Muscle of back (tissue), 13 donors: ENCODE data around the gene GOLGA8N. TPM values are rescaled to one million over a fixed set of nuclear protein-coding genes. Genes with fewer than 3 reads are reported as not detected.
"Not testable (repeated sequence)": the region's sequence is repeated elsewhere in the genome, so short reads cannot be mapped to it uniquely, and the experiment has no call there.

Experiments used
- DNase-seq, 3 donors: peaks; one replicate each; pipeline versions ENCODE4 v3.0.0 to v3.0.0-alpha.2; 2013
- long read RNA-seq, 9 donors: transcript quantifications; one replicate each; lab custom pipeline, GENCODE V29; 2026
- polyA plus RNA-seq, 10 donors: library from polyadenylated mRNA; unstranded; fragments of 120-200 nt; gene quantifications; one replicate each; pipeline ENCODE4 v1.2.1, GENCODE V29; 2013; ENCODE audit not compliant: insufficient read length in 10 of 10

Gene GOLGA8N
- polyA plus RNA-seq: 10 to 100 TPM in 8 of 10 donors, 1 to 10 TPM in 2; 8.7 to 31.2 (median 14.3) TPM
- long read RNA-seq, donor 1: 0 reads
- long read RNA-seq, donor 2: 0 reads
- long read RNA-seq, donor 3: 0 reads
- long read RNA-seq, donor 4: 0 reads
- long read RNA-seq, donor 5: 0 reads
- long read RNA-seq, donor 6: 0 reads
- long read RNA-seq, donor 7: 0 reads
- long read RNA-seq, donor 8: 0 reads
- long read RNA-seq, donor 9: 0 reads

DNA sequence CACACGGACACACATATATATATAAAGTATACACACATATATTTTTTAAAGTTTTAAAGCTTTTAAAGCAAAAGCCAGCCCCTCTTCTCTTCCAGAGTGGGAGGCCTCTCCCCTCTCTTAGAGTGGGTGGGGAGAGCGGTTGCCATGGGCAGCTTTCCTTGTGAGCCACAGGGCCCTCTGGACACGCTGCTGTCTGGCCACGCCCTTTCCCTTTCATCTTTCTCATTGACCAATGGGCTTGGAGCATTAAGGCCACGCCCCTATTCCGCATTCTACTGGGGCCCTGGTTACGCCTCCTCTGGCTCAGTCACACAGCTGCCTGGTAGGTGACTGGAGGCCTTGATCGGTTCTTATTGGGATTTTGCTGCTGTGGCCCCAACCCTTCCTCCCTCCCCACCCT, at the start of gene GOLGA8N:
TSS of gene GOLGA8N (plus strand) at position 306 of the 400 bp plus-strand sequence.
- not testable (repeated sequence) for DNase-seq

DNA sequence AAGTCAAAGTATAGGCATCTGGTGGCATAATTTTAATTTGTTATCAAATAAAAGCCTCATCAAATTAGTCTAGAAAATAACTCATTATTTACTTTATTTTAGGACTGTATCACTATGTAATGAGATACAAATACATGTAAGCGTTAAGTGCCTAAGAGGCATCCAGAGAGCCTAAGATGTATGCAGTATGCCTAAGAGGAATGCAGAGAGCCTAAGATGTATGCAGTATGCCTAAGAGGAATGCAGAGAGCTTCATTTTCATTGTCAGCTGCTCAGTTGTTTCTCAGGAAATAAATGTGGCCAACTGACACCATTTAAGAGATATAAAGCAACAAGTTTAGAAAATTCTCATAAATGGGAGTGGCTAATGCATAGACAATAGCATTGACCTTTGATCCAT, 49.8 kb upstream of the GOLGA8N start:
- not testable (repeated sequence) for DNase-seq

DNA sequence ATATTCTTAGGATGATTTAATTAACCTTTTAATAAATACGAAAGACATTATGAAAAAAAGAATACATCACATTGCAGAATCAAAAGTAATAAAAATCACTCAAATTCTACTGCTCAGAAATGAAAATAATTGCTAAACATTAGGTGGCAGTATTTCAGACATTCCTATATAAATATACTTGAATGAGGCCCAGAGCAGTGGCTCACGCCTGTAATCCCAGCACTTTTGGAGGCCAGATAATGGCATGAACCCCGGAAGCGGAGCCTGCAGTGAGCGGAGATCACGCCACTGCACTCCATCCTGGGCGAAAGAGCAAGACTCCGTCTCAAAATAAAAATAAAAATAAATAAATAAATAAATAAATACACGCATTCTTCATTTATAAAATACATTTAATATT, 48.1 kb upstream of the GOLGA8N start:
- DNase-seq: not testable (repeated sequence)

DNA sequence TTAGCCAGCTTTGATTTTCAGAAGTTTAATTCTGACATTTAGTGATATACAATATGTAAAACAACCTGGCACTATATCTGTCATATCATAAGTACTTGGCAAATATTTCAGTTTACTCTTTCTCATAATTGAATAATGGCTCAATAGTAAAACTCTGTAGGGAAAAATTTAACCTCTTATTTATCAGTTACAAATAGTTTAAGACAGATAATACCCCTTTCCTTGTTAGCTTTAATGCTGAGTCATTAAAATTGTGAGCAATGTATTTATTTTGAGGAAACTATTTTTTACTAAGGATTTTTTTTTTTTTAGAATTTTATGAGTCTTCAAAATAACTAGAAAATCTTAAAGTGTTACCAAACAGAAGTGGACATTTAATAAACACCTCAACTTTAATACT, 38.7 kb upstream of the GOLGA8N start:
- not testable (repeated sequence) for DNase-seq

DNA sequence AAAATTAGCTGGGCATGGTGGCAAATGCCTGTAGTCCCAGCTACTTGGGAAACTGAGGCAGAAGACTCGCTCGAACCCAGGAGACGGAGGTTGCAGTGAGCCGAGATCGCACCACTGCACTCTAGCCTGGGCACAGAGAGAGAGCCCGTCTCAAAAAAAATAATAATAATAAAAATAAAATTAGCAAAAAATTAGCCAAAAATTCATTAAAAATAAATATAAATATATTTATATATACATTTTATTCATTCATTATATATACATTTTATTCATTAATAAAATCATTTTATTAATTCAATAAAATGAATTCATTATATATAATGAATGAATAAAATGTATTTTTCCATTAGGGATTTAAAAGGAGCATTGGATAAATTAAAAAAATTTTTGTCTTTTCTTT, 31.1 kb upstream of the GOLGA8N start:
- DNase-seq: not testable (repeated sequence)

DNA sequence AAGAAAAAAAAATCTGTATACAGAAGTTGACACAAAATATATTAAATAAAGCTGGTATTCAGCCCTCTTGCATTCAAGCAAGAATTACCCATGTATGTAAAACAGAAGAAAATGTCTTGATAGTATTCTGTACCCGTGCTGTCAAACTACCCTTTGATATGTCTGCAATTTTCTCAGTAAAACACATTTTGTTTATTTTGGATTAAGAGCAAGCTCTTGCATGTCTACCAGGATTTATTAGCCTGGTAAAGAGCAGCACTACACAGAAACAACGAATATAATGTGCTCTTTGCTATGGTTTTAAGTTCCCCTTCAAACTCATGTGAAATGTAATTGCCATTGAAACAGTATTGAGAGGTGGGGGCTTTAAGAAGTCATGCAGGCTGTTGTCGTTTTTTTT, 24.3 kb upstream of the GOLGA8N start:
- DNase-seq: not testable (repeated sequence)

DNA sequence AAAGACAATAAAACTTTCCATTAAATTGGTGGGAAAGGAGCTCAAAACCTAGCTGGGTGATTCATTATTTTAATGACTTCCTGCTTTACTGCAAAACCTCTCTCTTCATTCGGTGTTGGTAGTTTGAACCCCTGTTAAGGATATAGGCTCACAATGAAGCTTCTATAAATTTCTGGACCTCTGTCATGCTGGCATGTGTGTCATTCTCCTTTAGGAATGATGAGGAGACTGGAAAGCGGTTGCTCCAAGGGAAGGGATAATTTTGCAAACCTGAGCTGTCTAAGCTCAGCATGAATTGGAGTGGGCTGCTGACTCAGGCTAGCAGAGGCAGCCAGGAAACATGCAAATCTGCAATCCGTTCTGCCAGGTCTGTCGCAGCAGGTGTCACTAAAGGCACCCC, 14.8 kb upstream of the GOLGA8N start:
- not testable (repeated sequence) for DNase-seq

DNA sequence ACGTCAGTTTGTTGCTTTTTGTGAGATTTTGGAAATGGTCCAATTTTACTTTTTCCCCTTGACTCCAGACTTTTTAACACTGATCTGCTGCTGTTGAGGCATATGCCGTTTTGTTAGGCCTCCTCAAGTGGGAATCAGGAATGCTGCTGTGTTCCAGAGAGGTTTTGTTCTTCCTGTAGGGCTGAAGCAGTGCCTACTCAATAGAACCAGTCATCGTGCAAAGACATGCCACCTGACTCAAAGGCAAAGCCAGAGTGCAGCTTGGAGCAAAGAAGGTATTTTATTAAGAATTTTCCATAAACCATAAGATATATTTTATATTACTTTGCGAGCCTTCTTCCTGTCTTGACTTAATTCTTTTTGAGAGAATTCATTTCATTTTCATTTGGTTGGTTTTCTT, 7.4 kb upstream of the GOLGA8N start:
- DNase-seq: not testable (repeated sequence)

GRCh38 chr15:32609518-32609917, 16.3 kb downstream of the GOLGA8N start:
- not testable (repeated sequence) for DNase-seq

DNA sequence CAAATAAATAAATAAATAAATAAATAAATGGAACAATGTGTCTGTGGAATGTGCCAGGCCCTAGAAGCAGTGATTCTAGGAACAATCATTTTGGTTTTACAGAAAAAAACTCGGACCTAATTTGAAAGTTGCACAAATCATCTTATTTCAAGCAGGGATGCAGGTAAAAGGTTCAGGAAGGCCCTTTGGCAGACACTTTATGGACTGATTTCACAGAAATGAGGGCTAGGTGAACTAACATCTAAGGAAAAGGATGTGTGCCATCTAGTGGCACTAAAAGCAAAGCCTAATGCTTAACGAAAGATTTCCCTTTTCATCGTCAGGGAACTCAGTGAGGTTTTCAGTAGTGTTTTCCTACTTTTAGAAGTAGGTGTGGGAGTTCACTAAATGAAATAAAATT, 17.5 kb downstream of the GOLGA8N start:
- DNase-seq: peak; percentile 1 to 17 (median 7)

DNA sequence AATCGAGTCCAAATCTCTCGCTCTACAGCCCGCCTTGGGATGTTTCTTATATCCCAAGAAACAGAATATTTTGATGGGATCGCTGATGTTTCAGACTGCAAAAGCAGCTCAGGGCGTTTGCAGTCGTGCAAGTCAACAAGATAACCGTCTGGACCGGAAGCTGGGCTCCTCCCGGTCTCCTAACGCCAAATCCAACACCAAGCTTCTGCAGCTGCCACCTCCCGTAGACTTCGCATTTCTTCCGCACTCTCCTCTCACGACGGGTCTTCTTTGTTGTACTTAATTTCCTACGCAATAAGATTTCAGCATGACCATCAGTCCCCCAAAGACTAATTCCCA, 21.4 kb downstream of the GOLGA8N start:
- DNase-seq: not testable (repeated sequence)

DNA sequence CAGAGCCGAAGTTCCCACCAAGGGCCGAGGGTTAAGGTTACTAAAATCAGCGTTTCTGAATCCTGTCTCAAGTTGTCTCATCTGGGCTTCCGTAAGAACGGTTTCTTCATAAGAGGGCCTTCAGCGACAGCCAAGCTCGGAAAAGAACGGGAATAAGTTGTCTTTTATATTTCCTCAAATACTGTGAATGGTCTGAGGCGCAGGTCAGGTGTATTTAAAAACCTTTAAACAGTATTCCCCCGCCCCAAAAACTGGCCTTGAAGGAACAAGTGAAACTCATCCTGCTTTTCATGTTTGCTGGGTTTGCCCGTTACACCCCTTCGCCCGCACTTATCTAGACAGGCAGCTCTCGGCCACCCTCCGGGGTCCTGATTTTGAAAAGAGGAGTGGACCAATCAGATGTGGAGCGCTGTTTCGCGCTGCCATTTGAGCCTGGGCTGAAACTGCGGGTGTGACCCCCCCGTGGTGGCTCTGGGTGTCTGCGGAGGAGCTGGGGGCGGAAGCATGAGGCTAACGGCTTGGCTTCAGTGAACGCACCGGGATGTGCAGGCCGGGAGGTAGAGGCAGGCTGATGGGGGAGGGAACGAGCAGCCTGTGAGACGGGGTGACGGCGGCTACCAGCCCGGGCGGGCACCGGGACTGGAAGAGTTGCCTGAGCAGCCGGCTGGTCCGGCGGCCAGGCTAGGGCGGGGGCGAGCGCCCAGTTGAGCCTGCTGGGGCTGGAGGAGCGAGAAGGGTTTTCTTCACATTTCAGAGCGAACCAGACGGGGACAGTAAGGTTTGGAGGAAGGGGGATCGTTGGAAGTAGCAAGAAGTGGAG, 22.0 kb downstream of the GOLGA8N start, which contains the start of gene ARHGAP11A:
TSS of gene ARHGAP11A (plus strand) at position 454 of the 820 bp plus-strand sequence. CDS start 708 bp downstream, outside the sequence.
- peak; percentile 92 to 97 (median 93) for DNase-seq

- DNase-seq: peak in 1 of 3 donors; percentile 9
These were observed 22.7 kb downstream of the GOLGA8N start for GRCh38 chr15:32615871-32616426.

DNA sequence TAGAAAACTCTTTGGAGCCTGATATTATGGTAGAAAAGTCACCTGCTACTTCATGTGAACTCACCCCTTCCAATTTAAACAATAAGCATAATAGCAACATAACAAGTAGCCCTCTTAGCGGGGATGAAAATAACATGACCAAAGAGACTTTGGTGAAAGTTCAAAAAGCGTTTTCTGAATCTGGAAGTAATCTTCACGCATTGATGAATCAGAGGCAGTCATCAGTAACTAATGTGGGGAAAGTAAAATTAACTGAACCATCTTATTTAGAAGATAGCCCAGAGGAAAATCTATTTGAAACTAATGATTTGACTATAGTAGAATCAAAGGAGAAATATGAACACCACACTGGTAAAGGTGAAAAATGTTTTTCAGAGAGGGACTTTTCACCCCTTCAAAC, 43.2 kb downstream of the GOLGA8N start:
- no peak for DNase-seq

DNA sequence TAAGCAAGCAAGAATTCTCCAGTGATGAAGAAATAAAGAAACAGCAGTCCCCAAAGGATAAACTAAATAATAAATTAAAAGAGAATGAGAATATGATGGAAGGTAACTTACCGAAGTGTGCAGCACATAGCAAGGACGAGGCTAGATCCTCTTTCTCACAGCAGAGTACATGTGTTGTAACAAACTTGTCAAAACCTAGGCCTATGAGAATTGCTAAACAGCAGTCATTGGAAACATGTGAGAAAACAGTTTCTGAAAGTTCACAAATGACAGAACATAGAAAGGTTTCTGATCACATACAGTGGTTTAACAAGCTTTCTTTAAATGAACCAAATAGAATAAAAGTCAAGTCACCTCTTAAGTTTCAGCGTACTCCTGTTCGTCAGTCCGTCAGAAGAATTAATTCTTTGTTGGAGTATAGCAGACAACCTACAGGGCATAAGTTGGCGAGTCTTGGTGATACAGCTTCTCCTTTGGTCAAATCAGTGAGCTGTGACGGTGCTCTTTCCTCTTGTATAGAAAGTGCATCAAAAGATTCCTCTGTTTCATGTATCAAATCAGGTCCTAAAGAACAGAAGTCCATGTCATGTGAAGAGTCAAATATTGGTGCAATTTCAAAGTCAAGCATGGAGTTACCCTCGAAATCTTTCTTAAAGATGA, 43.8 kb downstream of the GOLGA8N start:
- no peak for DNase-seq

GRCh38 chr15:32637704-32638103, 44.4 kb downstream of the GOLGA8N start:
- no peak for DNase-seq

DNA sequence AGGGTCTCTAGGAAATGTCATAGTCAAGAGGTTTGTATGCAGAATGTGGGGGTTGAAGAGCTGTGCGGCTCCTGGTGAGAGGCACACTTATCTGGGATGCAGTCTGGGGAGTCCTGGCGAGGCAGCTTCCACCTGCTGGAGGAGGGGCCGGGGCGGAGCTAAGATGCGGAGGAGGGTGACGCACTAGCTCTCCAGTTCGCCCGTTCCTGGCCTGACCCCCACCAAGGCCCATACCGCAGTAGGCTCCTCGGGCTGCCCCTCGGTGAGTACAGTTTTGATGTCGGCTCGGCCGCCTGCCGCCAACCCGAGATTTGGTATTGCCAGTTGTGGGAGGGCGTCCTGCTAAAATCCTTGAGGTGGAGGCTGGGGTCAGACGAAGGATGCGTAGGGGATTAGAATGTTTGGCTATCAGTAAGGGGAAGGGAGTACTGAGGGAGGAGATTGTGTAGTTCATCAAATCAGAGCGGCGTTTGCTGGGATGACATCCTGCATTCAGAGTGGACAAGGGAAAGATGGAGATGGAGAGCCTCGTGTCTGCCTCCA, 48.3 kb downstream of the GOLGA8N start, which contains the start of gene SCG5:
TSS of gene SCG5 (plus strand) at position 194 of the 543 bp plus-strand sequence. CDS start 1,883 bp downstream, outside the sequence.
- DNase-seq: peak; percentile 42 to 90 (median 62)

GRCh38 chr15:32642667-32643435, 49.6 kb downstream of the GOLGA8N start:
- no peak for DNase-seq

DNA sequence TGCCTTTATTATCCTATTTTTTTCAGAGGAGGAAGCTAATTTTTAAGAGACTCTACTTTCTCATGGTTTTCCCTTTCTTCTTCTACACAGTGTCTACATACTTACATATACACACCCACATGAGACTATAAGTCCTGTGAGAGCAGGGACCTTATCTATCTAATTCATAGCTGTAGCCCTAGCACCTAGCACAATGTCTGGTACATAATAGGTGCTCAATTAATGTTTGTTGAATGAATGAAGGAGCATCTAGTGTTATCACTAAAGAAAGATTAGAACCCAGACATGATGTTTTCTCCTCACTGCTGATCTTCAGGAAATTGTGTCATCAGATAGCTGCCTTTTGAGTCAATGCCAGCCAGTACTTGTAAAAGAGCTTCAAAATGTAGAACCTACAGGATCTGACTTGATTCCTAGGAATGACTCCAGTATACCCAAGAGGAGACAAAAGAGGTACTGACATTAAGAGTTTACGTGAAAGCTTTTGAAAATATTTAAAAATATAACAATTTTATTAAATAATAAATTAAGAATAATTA, 50.7 kb downstream of the GOLGA8N start:
- DNase-seq: no peak

DNA sequence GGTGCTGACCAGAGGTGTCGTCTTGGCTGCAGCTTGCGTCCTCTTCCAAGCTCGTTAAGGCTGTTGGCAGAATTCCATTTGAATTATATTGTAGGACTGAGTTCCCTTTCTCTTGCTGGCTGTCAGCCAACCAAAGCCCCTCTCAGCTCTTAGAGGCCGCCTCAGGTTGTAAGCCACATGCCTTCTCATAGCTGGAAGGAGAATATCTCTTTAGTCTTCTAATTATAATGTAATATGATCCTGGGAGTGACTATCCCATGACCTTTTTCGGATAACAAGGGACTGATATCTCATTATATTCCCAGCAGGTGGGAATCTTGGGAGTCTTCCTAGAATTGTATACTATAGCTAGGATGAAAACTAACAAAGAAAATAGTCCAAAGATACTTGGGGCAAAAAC, 53.0 kb downstream of the GOLGA8N start:
- DNase-seq: no peak

- no peak for DNase-seq
These were observed 56.1 kb downstream of the GOLGA8N start for GRCh38 chr15:32649342-32649741.
